Activated T-helper 2 cell treated with anti-CD3 and anti-CD28 coated beads, Interferon-gamma antibody, Interleukin-2, Interleukin-4, amounts not matched to agents 10 μg/mL and 5 μg/mL and 100 μg/mL, durations not matched to agents 14 hours and 24 hours and 36 hours (primary cell): Measurements from ENCODE around the gene DPYSL5. TPM values are rescaled to one million over a fixed set of nuclear protein-coding genes. Genes with fewer than 3 reads are reported as not detected.

ENCODE experiments used
- DNase-seq: peaks from one replicate; pipeline ENCODE4 v3.0.0; 2021; ENCODE audit warnings: low spot score
- H3K27ac Mint-ChIP-seq: one replicate; pipeline ENCODE4 v1.8.0; 2021; ENCODE audit warnings: mixed read lengths
- H3K27me3 Mint-ChIP-seq: one replicate; pipeline ENCODE4 v1.8.0; 2021; ENCODE audit warnings: low read depth, mixed read lengths
- H3K36me3 Mint-ChIP-seq: one replicate; pipeline ENCODE4 v1.8.0; 2021; ENCODE audit warnings: low read depth, mixed read lengths
- H3K4me1 Mint-ChIP-seq: one replicate; pipeline ENCODE4 v1.8.0; 2021; ENCODE audit warnings: low read depth, mixed read lengths
- H3K4me3 Mint-ChIP-seq: one replicate; pipeline ENCODE4 v1.8.0; 2021; ENCODE audit warnings: low read depth, mild to moderate bottlenecking, moderate library complexity, mixed read lengths
- H3K9me3 Mint-ChIP-seq: one replicate; pipeline ENCODE4 v1.8.0; 2021; ENCODE audit warnings: mixed read lengths
- intact Hi-C: fragments of 100-400 bp; cut with micrococcal nuclease; formaldehyde crosslinking; loops from one replicate; pipeline ENCODE4 v1.15.1; 2023
- total RNA-seq: library from RNA; stranded (reverse); gene quantifications from 2 replicates; pipeline ENCODE4 v1.2.3, GENCODE V29; 2022

Gene DPYSL5
- total RNA-seq, 1 donor from 2014 or later = not detected

DNA sequence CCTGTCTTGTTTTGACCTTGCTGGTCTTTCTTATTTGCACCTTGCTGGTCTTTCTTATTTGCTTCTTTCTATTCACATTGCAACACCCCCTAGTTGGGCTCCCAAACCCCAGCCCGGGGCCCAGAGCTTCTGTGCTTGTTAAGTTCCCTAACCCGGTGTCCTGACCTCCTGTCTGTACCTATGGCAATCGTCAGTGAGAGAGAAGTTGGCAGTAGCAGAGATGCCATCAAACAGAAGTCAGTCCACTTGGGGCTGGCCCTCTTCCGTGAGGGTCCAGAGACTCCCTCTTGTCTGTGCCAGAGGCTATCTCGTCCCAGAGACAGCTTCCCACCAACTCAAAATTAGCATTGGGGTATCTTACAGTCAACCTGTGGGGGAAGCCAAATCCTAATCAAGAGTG is 55.7 kb downstream of the DPYSL5 start:
- intact Hi-C loops = no loop called here
- Mint-ChIP-seq H3K36me3 (no peaks in the 10 kb centered on the region), H3K9me3 (no peaks in the 10 kb centered on the region), H3K4me1 (no peaks in the 10 kb centered on the region), H3K27ac (no peak overlapping the region), H3K27me3 (peaks cover 8% of the 10 kb centered on the region), H3K4me3 (no peak overlapping the region)
- no peak for DNase-seq

DNA sequence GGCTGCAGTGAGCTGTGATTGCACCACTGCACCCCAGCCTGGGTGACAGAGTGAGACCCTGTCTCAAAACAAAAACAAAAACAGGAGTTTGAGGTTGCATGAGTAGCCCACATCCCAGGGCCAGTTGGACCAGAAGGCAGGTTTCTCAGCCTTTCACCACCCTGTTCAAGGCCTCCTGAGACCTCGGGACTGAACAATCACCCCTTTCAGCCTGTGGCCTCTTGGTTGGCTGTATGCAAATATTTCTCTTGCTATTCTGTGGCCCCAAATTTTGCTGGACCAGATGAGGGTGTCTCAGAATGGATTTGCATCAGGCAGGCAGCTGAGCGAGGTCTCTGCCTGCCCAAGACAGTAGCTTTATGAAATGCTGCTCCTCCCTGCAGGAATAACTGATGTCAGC is 56.9 kb downstream of the DPYSL5 start:
- no peaks in the 10 kb centered on the region for H3K9me3 Mint-ChIP-seq
- intact Hi-C loops = no loop called here
- DNase-seq = no peak
- no peaks in the 10 kb centered on the region for H3K4me1 Mint-ChIP-seq
- H3K27ac Mint-ChIP-seq = no peak overlapping the region
- H3K27me3 Mint-ChIP-seq = peaks cover 15% of the 10 kb centered on the region
- H3K4me3 Mint-ChIP-seq = no peak overlapping the region
- H3K36me3 Mint-ChIP-seq = no peaks in the 10 kb centered on the region

DNA sequence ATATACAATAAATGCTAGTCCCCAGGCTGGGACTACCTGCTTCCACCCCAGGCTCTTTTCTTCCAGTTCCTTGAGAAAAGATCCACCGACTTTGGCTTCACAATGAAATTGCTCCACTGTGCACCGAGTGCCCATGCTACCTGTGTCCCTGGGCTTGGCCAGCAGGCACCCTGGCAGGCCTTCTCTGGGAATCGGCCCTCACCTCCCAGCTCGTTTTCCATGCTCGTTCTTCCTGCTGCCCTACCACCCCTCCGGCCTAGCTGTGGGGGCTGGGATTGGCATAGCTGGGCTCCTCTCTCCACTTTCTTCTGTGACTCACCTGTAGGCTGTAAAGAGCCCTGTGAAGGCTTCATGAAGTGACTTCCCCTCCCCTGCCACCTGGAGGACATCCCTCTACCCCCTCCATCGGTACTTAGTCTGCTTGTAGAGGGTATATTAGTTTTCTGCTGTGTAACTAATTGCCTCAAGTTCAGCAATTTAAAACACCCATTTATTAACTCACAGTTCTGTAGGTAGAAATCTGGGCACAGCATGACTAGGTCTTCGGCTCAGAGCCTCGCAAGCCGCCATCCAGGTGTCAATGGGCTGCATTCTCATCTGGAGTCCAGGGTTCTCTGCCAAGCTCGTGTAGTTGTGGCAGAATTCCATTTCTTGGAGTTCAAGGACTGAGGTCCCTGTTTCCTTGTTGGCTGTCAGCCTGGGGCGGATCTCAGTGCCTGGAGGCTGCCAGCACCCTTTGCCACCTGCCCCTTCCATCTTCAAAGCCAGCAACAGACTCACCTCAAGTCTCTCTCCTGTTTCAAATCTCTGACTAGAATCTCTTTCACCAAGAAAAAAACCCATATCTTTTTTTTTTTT is 57.6 kb downstream of the DPYSL5 start:
- intact Hi-C loops = no loop called here
- Mint-ChIP-seq H3K36me3 (no peaks in the 10 kb centered on the region), H3K27me3 (peaks cover 20% of the 10 kb centered on the region), H3K27ac (no peak overlapping the region), H3K4me1 (no peaks in the 10 kb centered on the region), H3K4me3 (no peak overlapping the region), H3K9me3 (no peaks in the 10 kb centered on the region)
- DNase-seq = no peak

DNA sequence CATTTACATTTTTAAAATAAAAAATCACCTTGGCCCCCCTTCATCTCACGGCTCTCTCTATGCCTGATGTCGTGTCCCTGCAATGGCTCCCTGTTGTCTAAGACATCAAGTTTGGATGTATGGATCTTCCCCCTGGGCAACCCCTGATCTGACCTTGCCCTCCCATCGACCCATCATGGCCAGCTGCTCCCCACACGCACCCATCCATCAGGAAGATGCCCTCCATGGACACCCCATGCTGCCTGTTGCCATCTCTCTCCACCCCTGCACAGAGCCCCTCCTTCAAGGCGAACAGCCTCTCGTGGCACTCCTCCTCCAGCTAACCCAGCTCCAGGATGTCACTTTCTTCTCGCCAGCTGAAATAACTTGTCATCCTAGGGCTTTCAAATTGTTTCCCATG is 59.5 kb downstream of the DPYSL5 start:
- H3K27ac Mint-ChIP-seq = no peak overlapping the region
- no peaks in the 10 kb centered on the region for H3K4me1 Mint-ChIP-seq
- H3K36me3 Mint-ChIP-seq = no peaks in the 10 kb centered on the region
- H3K4me3 Mint-ChIP-seq = no peak overlapping the region
- H3K27me3 Mint-ChIP-seq = peaks cover 26% of the 10 kb centered on the region
- H3K9me3 Mint-ChIP-seq = no peaks in the 10 kb centered on the region
- DNase-seq = no peak
- intact Hi-C loops = no loop called here

DNA sequence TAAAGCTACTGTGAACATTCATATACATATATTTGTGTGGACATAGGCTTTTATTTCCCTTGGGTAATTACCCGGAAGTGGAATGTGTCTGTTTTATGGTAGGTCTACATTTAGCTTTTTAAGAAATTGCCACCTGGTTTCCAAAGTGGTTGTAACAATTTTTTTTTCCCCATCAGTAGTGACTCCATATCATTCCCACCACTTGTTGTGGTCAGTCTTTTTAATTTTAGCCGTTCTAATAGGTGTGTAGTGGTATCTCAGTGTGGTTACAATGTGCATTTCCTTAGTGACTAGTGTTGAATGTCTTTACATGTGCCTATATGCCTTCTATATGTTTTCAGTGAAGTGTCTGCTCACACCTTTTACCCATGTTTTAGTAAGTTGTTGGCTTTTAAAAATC is 62.2 kb downstream of the DPYSL5 start:
- Mint-ChIP-seq H3K27me3 (peaks cover 28% of the 10 kb centered on the region), H3K27ac (no peak overlapping the region), H3K36me3 (no peaks in the 10 kb centered on the region), H3K9me3 (no peaks in the 10 kb centered on the region), H3K4me1 (no peaks in the 10 kb centered on the region), H3K4me3 (no peak overlapping the region)
- no peak for DNase-seq
- intact Hi-C loops = no loop called here

DNA sequence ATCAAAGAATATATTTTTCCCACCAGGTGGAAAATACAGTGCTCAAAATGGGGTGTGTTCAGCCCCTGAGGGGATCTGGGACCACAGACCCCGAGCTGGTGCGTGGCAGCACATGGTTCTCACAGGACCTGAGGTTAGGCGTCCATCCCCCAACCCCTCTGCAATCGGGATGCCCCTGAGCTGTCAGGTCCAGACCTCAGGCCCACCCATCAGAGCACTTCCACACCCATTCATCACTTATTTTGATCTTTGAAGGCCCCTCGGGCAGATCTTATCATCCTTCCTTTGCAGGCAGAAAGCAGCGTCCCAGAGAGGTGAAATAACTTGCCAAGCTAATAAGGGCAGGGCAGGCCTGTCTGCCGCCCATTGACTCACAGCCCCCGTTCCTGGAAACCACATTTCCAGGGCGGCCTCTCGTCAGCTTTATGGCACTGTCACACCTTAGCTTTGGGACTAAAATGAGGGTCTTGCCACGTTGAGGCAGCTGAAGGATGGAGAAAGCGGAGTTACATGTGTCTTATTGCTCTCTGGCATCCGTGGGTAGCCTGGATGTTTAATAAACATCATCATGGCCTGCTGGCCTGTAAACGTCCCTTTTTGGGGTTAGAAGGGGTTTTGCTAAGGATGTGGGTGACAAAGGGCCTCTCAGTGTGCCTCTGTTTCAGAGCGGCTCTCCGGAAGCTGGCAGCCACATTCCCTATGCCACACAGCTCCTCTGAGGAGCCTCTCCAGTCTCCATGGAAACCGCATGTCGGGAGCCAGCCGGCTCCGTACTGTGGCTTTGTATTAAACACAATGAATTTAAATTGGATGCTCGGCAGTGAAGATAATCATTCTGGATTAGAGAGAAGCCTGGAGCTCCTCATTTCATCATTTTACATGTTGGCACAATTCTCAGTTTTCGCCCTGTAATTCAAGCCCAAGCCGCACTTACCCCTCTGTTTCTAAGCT is 64.3 kb downstream of the DPYSL5 start:
- H3K27me3 Mint-ChIP-seq = peaks cover 28% of the 10 kb centered on the region
- no peak for DNase-seq
- intact Hi-C loops = no loop called here
- no peaks in the 10 kb centered on the region for H3K4me1 Mint-ChIP-seq
- H3K4me3 Mint-ChIP-seq = no peak overlapping the region
- no peak overlapping the region for H3K27ac Mint-ChIP-seq
- H3K9me3 Mint-ChIP-seq = no peaks in the 10 kb centered on the region
- H3K36me3 Mint-ChIP-seq = no peaks in the 10 kb centered on the region

DNA sequence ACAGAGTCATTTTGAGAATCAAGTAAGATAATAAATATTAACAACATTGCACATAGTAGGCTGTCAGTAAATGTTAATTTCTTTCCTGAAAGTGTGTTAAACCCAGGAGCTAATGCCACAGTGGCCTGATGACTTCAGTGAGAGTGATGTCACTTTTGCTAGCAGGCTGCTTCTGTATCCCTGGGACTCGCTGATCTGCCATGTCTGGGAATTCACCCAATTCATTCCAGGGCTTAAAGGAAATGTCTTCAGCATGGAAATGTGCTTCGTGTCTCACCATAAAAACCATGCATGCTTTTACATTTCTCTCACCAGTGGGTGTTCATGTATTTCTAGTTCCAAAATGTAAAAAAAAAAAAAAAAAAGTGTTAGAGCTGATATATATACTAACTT is 65.7 kb downstream of the DPYSL5 start:
- Mint-ChIP-seq H3K4me3 (no peak overlapping the region), H3K27me3 (peaks cover 20% of the 10 kb centered on the region), H3K27ac (no peak overlapping the region), H3K4me1 (no peaks in the 10 kb centered on the region), H3K36me3 (no peaks in the 10 kb centered on the region), H3K9me3 (no peaks in the 10 kb centered on the region)
- DNase-seq = no peak
- intact Hi-C loops = no loop called here

DNA sequence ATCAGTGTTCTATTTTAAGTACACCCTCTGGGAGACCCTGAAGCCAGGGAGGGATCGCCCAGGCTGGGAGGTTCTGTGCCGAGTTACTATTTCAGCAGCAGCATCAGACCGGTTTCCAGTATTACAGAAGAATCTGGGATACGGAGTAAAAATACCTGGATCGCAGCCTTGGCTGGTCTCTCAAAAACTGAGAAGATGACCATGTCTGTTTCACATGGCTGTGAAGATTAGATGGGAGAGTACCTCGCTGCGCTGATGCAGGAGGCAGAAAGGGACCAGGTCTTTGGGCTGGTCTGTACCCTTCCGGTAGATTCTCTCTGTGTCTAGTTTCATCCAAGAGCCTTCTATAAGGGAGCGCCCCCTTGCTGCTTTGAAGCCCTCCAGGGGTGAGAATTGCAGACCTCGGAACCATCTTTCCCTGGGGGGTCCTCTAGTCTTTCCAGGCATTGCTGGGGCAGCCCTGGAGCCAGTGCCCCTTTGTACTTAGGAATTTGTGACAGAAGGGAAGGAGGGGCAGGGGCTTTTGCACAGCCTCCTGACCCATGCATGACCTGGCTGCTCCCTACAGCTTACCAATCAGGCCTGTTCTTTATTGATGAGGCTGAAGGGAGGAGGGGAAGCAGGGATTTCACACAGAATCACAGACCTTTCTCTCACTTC is 66.2 kb downstream of the DPYSL5 start:
- Mint-ChIP-seq H3K27me3 (peaks cover 17% of the 10 kb centered on the region), H3K27ac (no peak overlapping the region), H3K9me3 (no peaks in the 10 kb centered on the region), H3K4me3 (no peak overlapping the region), H3K4me1 (no peaks in the 10 kb centered on the region), H3K36me3 (no peaks in the 10 kb centered on the region)
- no peak for DNase-seq
- intact Hi-C loops = no loop called here

DNA sequence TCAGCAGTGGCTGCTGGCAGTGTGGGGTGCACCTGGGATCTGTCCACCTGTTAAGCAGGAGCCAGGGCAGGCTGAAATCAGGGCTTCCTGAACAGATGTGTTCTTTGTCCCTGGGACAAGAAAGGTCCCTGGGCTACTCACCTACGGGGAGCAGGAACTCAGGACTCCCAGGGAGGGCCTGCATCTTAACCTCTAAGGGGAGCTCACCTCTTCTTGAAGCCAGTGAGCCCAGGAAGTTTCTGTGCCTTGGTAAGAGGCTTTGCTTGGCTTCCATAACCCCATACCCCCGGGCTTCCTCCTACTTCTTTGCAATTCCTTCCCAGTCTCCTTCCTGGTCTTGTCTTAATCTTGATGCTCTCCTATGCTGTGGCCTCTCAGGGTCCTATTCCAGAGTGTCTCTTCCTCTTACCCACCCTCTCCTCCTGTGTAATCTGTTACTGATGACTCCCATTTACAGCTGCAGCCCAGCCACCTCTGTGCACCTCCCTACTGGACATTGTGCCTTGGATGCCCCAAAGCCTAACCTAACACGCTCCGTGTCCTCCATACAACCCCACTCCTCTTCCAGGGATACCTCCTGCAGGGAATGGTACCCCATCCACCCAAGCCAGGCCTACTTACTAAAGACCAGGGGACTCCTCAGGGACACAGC is 66.9 kb downstream of the DPYSL5 start:
- Mint-ChIP-seq H3K27ac (no peak overlapping the region), H3K4me3 (no peak overlapping the region), H3K4me1 (no peaks in the 10 kb centered on the region), H3K27me3 (peaks cover 13% of the 10 kb centered on the region), H3K9me3 (no peaks in the 10 kb centered on the region), H3K36me3 (no peaks in the 10 kb centered on the region)
- intact Hi-C loops = no loop called here
- no peak for DNase-seq

DNA sequence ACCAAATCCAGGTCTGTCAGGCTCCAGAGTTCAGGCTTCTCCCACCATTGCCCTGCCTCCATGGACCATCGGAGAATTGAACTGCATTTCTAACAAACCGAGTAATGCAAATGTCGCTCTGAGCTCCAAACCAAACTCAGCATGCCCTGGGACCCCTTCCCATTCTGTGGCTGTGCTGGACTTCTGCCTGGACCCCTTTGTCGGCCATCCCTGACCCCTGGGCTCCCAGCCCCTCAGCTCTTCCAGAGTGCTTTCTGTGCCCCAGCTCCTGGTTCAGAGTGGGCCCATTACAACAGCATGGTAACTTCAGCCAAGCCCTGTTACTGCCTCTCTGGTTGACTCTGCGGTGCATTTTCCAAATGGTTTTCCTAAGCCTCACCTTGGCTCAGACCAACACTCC is 67.4 kb downstream of the DPYSL5 start:
- Mint-ChIP-seq H3K9me3 (no peaks in the 10 kb centered on the region), H3K27ac (no peak overlapping the region), H3K4me3 (no peak overlapping the region), H3K4me1 (no peaks in the 10 kb centered on the region), H3K36me3 (no peaks in the 10 kb centered on the region), H3K27me3 (peaks cover 8% of the 10 kb centered on the region)
- no peak for DNase-seq
- intact Hi-C loops = no loop called here

DNA sequence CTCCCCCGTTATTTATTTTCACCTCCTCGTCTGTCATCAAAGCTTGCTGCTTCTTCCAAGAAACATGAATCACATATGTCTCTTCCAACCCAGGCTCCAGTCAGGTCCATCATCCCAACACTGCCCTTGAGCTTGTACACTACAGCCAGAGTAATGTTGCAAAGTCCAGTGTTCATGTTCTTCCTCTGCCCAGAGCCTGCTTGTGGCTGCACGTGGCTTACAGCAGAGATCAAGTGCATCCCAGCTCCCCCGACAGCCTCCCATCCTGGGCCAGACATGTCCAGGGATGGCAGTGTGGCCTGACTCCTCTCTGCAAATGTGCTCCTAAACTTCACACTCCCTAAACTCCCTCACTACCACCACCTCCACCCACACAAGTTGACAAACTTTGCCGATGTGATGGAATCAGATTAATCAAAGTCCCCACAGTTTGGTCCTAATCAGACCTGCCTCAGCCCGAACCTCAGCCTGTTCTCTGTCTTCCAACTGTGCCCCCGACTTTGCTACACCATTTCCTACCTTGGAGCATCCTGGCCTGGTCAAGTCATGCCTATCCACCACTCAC is 68.3 kb downstream of the DPYSL5 start:
- no peaks in the 10 kb centered on the region for H3K4me1 Mint-ChIP-seq
- no peak overlapping the region for H3K4me3 Mint-ChIP-seq
- H3K9me3 Mint-ChIP-seq = no peaks in the 10 kb centered on the region
- peaks cover 3% of the 10 kb centered on the region for H3K27me3 Mint-ChIP-seq
- intact Hi-C loops = no loop called here
- DNase-seq = no peak
- no peak overlapping the region for H3K27ac Mint-ChIP-seq
- H3K36me3 Mint-ChIP-seq = no peaks in the 10 kb centered on the region

DNA sequence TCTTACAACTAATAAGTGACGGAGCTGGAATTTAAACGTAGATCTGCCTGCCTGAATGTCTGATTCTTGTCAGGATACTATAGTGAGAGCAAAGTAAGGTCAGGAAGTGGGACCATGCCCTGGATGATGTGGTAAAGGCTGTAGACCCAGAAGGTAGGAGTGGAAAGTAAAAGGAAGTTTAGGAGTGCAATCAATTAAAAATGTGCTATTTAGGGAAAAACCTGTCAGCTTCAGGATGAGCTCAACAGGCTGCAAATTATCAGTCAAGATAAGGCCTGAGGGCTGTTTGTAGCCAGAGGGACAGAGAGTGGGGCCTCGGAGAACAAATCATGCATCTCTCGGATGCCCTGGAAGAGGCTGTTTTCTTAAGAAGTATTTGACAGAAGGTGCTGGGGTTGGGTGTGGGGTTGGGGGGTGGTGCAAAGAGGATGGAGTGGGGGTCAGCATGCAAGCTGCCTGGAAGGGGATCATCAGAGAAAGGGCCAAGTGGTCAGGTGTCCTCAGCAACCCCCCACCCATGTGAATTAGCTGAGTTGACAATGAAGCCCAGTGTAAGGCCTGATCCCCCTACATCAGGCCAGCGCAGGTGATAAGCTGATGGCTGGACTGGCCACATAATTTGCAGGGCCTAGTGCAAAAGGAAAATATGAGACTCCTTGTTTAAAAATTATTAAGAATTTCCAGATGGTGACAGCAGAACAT is 69.4 kb downstream of the DPYSL5 start:
- Mint-ChIP-seq H3K4me3 (no peak overlapping the region), H3K4me1 (no peaks in the 10 kb centered on the region), H3K36me3 (no peaks in the 10 kb centered on the region), H3K27ac (no peak overlapping the region), H3K9me3 (no peaks in the 10 kb centered on the region), H3K27me3 (peaks cover 11% of the 10 kb centered on the region)
- DNase-seq = no peak
- intact Hi-C loops = no loop called here
